ENCODE measurements around the gene COL1A1.

Gene COL1A1

GRCh38 chr17:50167371-50167770 lies 34.1 kb downstream of the COL1A1 start:
- no peak for DNase-seq (ENCODE audit: low read depth, low spot score)
- no peak overlapping the region for H3K4me3 ChIP-seq (ENCODE audit: low read depth, low read length)
- TF ChIP-seq, protein P1, sequence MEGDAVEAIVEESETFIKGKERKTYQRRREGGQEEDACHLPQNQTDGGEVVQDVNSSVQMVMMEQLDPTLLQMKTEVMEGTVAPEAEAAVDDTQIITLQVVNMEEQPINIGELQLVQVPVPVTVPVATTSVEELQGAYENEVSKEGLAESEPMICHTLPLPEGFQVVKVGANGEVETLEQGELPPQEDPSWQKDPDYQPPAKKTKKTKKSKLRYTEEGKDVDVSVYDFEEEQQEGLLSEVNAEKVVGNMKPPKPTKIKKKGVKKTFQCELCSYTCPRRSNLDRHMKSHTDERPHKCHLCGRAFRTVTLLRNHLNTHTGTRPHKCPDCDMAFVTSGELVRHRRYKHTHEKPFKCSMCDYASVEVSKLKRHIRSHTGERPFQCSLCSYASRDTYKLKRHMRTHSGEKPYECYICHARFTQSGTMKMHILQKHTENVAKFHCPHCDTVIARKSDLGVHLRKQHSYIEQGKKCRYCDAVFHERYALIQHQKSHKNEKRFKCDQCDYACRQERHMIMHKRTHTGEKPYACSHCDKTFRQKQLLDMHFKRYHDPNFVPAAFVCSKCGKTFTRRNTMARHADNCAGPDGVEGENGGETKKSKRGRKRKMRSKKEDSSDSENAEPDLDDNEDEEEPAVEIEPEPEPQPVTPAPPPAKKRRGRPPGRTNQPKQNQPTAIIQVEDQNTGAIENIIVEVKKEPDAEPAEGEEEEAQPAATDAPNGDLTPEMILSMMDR (IDR thresholded peaks at IDR 0.05; ENCODE audit: insufficient read depth, low read length, missing control alignments), result no peak
- ChIA-PET POLR2A (no interaction called here), CTCF (interaction anchor here (0.8 to 15.2 kb wide), 8 partner anchors 14 to 195 kb away, joined by 3 to 455 read pairs (median 6); partner anchors contain the start of gene TMEM92)

GRCh38 chr17:50166518-50167181 lies 34.8 kb downstream of the COL1A1 start:
- POLR2A ChIA-PET, result interaction anchor here (0.6 to 1.6 kb wide), 3 partner anchors 10 to 132 kb away, joined by 3 to 5 read pairs (median 3); partner anchors contain the start of gene COL1A1
- CTCF ChIA-PET, result interaction anchor here (0.6 to 15.2 kb wide), 12 partner anchors 9 to 128 kb away, joined by 3 to 455 read pairs (median 4); partner anchors contain the start of genes PDK2 and TMEM92
- TF ChIP-seq, protein P1 (IDR thresholded peaks at IDR 0.05; ENCODE audit: insufficient read depth, low read length, missing control alignments), result no peak
- DNase-seq (ENCODE audit: low read depth, low spot score), result no peak
- H3K4me3 ChIP-seq (ENCODE audit: low read depth, low read length), result no peak overlapping the region

DNA sequence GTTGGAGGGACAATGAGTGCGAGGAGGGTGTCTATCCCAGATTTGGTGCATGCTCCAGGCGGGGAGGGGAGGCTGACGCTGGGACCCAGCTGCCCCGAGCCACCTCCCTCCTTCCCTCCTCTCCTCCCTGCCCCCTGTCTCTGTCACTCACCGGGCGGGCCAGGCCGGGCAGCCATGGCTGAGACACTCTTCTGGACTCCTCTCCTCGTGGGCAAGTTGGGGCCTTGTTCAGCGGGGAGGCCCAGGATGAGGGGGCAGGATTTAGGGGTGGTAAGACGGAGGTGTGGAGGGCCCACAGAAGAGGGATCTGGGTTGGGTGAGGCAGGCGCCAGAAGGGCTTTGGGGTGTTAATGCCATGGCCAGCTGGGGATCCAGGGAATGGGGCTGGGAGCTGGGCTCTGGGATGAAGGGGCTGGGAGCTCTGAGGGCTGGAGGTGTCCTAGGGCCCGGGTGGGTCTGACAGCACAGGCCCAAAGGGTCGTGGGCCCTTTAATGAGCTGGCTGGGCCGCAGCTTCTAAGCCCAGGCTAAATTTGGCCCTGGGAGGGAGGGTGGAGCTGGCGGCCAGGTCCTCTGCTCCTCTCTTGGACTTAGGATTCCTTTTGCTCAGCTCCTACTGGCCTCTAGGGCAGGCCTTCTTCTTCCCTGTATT lies 35.4 kb downstream of the COL1A1 start, which contains the start of gene SGCA:
TSS of gene SGCA (plus strand) at position 139 of the 651 bp plus-strand sequence. CDS start at position 175, 36 bp downstream.
- CTCF ChIA-PET, result interaction anchor here (0.6 to 15.2 kb wide), 14 partner anchors 9 to 202 kb away, joined by 3 to 455 read pairs (median 4); partner anchors contain the start of genes PDK2 and TMEM92
- no peak for DNase-seq (ENCODE audit: low read depth, low spot score)
- TF ChIP-seq, protein P1 (IDR thresholded peaks at IDR 0.05; ENCODE audit: insufficient read depth, low read length, missing control alignments), result no peak
- POLR2A ChIA-PET, result interaction anchor here (0.6 to 1.6 kb wide), 3 partner anchors 11 to 133 kb away, joined by 3 to 5 read pairs (median 3); partner anchors contain the start of gene COL1A1
- H3K4me3 ChIP-seq (ENCODE audit: low read depth, low read length), result no peak within 1 kb of the TSS

- TF ChIP-seq, protein P1 (IDR thresholded peaks at IDR 0.05; ENCODE audit: insufficient read depth, low read length, missing control alignments), result no peak
- ChIA-PET CTCF (interaction anchor here (0.8 to 15.2 kb wide), 12 partner anchors 8 to 203 kb away, joined by 3 to 455 read pairs (median 4); partner anchors contain the start of genes PDK2 and TMEM92), POLR2A (interaction anchor here (1.6 kb wide), 1 partner anchor 11 kb away, joined by 5 read pairs; no protein-coding TSS in a partner anchor)
- no peak for DNase-seq (ENCODE audit: low read depth, low spot score)
- no peak overlapping the region for H3K4me3 ChIP-seq (ENCODE audit: low read depth, low read length)
Measured at GRCh38 chr17:50165466-50165865, 36.0 kb downstream of the COL1A1 start.

DNA sequence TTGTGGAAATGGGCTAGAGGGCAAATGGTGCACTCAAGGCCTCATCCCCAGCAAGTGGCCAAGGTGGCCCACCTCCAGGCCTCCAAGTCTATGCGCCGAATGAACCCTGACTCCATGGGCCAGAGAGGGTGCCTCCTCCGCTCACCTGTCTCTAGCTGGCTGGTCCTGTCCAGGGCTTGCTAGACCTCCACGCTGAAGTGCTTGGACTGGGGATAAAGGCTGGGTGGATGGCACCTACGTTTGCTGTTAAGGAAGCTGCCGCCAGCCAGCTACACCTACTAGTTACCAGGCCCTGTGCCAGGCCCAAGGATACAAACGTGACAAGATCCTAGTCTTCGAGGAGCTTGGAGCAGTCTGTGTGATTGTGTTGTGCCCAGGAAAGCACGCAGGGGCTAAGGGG lies 36.4 kb downstream of the COL1A1 start:
- no peak overlapping the region for H3K4me3 ChIP-seq (ENCODE audit: low read depth, low read length)
- POLR2A ChIA-PET, result interaction anchor here (1.6 kb wide), 1 partner anchor 12 kb away, joined by 5 read pairs; no protein-coding TSS in a partner anchor
- DNase-seq (ENCODE audit: low read depth, low spot score), result no peak
- TF ChIP-seq, protein P1 (IDR thresholded peaks at IDR 0.05; ENCODE audit: insufficient read depth, low read length, missing control alignments), result no peak
- CTCF ChIA-PET, result interaction anchor here (0.6 to 15.2 kb wide), 10 partner anchors 9 to 203 kb away, joined by 3 to 455 read pairs (median 6); partner anchors contain the start of genes PDK2 and TMEM92

GRCh38 chr17:50164697-50164988 lies 36.8 kb downstream of the COL1A1 start:
- TF ChIP-seq, protein P1 (IDR thresholded peaks at IDR 0.05; ENCODE audit: insufficient read depth, low read length, missing control alignments), result no peak
- no peak for DNase-seq (ENCODE audit: low read depth, low spot score)
- ChIA-PET CTCF (interaction anchor here (0.6 to 15.2 kb wide), 9 partner anchors 11 to 204 kb away, joined by 3 to 455 read pairs (median 9); partner anchors contain the start of genes PDK2 and TMEM92), POLR2A (no interaction called here)
- H3K4me3 ChIP-seq (ENCODE audit: low read depth, low read length), result no peak overlapping the region
